Measurements from ENCODE around the gene APBB2.

The APBB2 gene

GRCh38 chr4:40946652-40947051, 267.7 kb downstream of the APBB2 start:
- Histone ChIP-seq H3K14ac (ENCODE audit: low read length in 2 of 2) (no peak overlapping the region), H3K36me3 (ENCODE audit: control insufficient read depth in 1 of 2, insufficient read depth in 2 of 2, low read depth in 1 of 2, low read length in 2 of 2) (peaks cover 8 to 18% of the 10 kb centered on the region in 2 experiments), H2BK5ac (ENCODE audit: low read depth, low read length, poor library complexity, severe bottlenecking) (no peak overlapping the region), H2BK12ac (ENCODE audit: low read length in 2 of 2) (no peak overlapping the region), H3K4ac (ENCODE audit: low read depth in 1 of 2, low read length in 2 of 2) (no peak overlapping the region), H3K9ac (ENCODE audit: low read length) (no peak overlapping the region), H3K23ac (ENCODE audit: low read length in 2 of 2) (no peak overlapping the region), H3K27me3 (ENCODE audit: control insufficient read depth in 1 of 2, insufficient read depth in 1 of 2, low read length in 2 of 2) (no peaks in the 10 kb centered on the region), H3K9me3 (ENCODE audit: control insufficient read depth, low read length) (no peaks in the 10 kb centered on the region), H3K18ac (ENCODE audit: low read depth in 1 of 2, low read length in 2 of 2) (no peak overlapping the region), H4K91ac (ENCODE audit: low read length) (no peak overlapping the region), H2AFZ (ENCODE audit: low read depth, low read length) (no peak overlapping the region), H2AK5ac (ENCODE audit: low read length, severe bottlenecking) (no peak overlapping the region), H2BK15ac (ENCODE audit: low read depth, poor library complexity, severe bottlenecking) (no peak overlapping the region), H4K8ac (ENCODE audit: low read length) (no peak overlapping the region), H3K4me2 (ENCODE audit: low read length, poor library complexity, severe bottlenecking) (no peak overlapping the region), H2BK120ac (ENCODE audit: low read depth, low read length) (no peak overlapping the region), H3K79me1 (replicated peaks; ENCODE audit: low read length, poor library complexity, severe bottlenecking) (peaks cover 44% of the 10 kb centered on the region), H3K4me1 (ENCODE audit: control insufficient read depth, insufficient read depth, low read depth, low read length) (peaks cover 1% of the 10 kb centered on the region), H3K27ac (ENCODE audit: low read length, poor library complexity, severe bottlenecking) (no peak overlapping the region), H3K4me3 (ENCODE audit: insufficient read depth in 1 of 2, low read depth in 1 of 2, low read length in 2 of 2) (no peak overlapping the region)
- 90% methylated on average over 9 of the region's 9 CpGs for WGBS
- no peak for DNase-seq

GRCh38 chr4:40940756-40941155, 273.6 kb downstream of the APBB2 start:
- Histone ChIP-seq H2BK12ac (ENCODE audit: low read length in 2 of 2) (no peak overlapping the region), H2AFZ (ENCODE audit: low read depth, low read length) (no peak overlapping the region), H2BK5ac (ENCODE audit: low read depth, low read length, poor library complexity, severe bottlenecking) (no peak overlapping the region), H3K27ac (ENCODE audit: low read length, poor library complexity, severe bottlenecking) (no peak overlapping the region), H2BK15ac (ENCODE audit: low read depth, poor library complexity, severe bottlenecking) (no peak overlapping the region), H3K4me2 (ENCODE audit: low read length, poor library complexity, severe bottlenecking) (no peak overlapping the region), H3K4me1 (ENCODE audit: control insufficient read depth, insufficient read depth, low read depth, low read length) (peaks cover 3% of the 10 kb centered on the region), H3K27me3 (ENCODE audit: control insufficient read depth in 1 of 2, insufficient read depth in 1 of 2, low read length in 2 of 2) (no peaks in the 10 kb centered on the region), H3K4ac (ENCODE audit: low read depth in 1 of 2, low read length in 2 of 2) (no peak overlapping the region), H3K4me3 (ENCODE audit: insufficient read depth in 1 of 2, low read depth in 1 of 2, low read length in 2 of 2) (no peak overlapping the region), H3K18ac (ENCODE audit: low read depth in 1 of 2, low read length in 2 of 2) (no peak overlapping the region), H4K91ac (ENCODE audit: low read length) (no peak overlapping the region), H3K9ac (ENCODE audit: low read length) (no peak overlapping the region), H3K79me1 (replicated peaks; ENCODE audit: low read length, poor library complexity, severe bottlenecking) (peaks cover 37% of the 10 kb centered on the region), H4K8ac (ENCODE audit: low read length) (no peak overlapping the region), H2AK5ac (ENCODE audit: low read length, severe bottlenecking) (no peak overlapping the region), H3K9me3 (ENCODE audit: control insufficient read depth, low read length) (no peaks in the 10 kb centered on the region), H3K23ac (ENCODE audit: low read length in 2 of 2) (no peak overlapping the region), H2BK120ac (ENCODE audit: low read depth, low read length) (no peak overlapping the region), H3K36me3 (ENCODE audit: control insufficient read depth in 1 of 2, insufficient read depth in 2 of 2, low read depth in 1 of 2, low read length in 2 of 2) (peaks cover 11 to 27% of the 10 kb centered on the region in 2 experiments), H3K14ac (ENCODE audit: low read length in 2 of 2) (no peak overlapping the region)
- WGBS, result 100% methylated on average over 5 of the region's 5 CpGs
- DNase-seq, result no peak

GRCh38 chr4:40940317-40940741, 274.0 kb downstream of the APBB2 start:
- no peaks in the 10 kb centered on the region for H3K27me3 ChIP-seq (ENCODE audit: control insufficient read depth in 1 of 2, insufficient read depth in 1 of 2, low read length in 2 of 2)
- H2BK15ac ChIP-seq (ENCODE audit: low read depth, poor library complexity, severe bottlenecking), result no peak overlapping the region
- H3K36me3 ChIP-seq (ENCODE audit: control insufficient read depth in 1 of 2, insufficient read depth in 2 of 2, low read depth in 1 of 2, low read length in 2 of 2), result peaks cover 11 to 27% of the 10 kb centered on the region in 2 experiments
- H3K9me3 ChIP-seq (ENCODE audit: control insufficient read depth, low read length), result no peaks in the 10 kb centered on the region
- peaks cover 37% of the 10 kb centered on the region for H3K79me1 ChIP-seq (replicated peaks; ENCODE audit: low read length, poor library complexity, severe bottlenecking)
- DNase-seq, result no peak
- no peak overlapping the region for H3K18ac ChIP-seq (ENCODE audit: low read depth in 1 of 2, low read length in 2 of 2)
- no peak overlapping the region for H2AK5ac ChIP-seq (ENCODE audit: low read length, severe bottlenecking)
- H3K14ac ChIP-seq (ENCODE audit: low read length in 2 of 2), result no peak overlapping the region
- H2BK120ac ChIP-seq (ENCODE audit: low read depth, low read length), result no peak overlapping the region
- no peak overlapping the region for H4K91ac ChIP-seq (ENCODE audit: low read length)
- WGBS, result 93% methylated on average over 8 of the region's 9 CpGs
- no peak overlapping the region for H4K8ac ChIP-seq (ENCODE audit: low read length)
- no peak overlapping the region for H2AFZ ChIP-seq (ENCODE audit: low read depth, low read length)
- H3K4me3 ChIP-seq (ENCODE audit: insufficient read depth in 1 of 2, low read depth in 1 of 2, low read length in 2 of 2), result no peak overlapping the region
- no peak overlapping the region for H2BK12ac ChIP-seq (ENCODE audit: low read length in 2 of 2)
- H3K27ac ChIP-seq (ENCODE audit: low read length, poor library complexity, severe bottlenecking), result no peak overlapping the region
- no peak overlapping the region for H3K23ac ChIP-seq (ENCODE audit: low read length in 2 of 2)
- H3K4me1 ChIP-seq (ENCODE audit: control insufficient read depth, insufficient read depth, low read depth, low read length), result peaks cover 3% of the 10 kb centered on the region
- no peak overlapping the region for H3K9ac ChIP-seq (ENCODE audit: low read length)
- no peak overlapping the region for H3K4ac ChIP-seq (ENCODE audit: low read depth in 1 of 2, low read length in 2 of 2)
- H2BK5ac ChIP-seq (ENCODE audit: low read depth, low read length, poor library complexity, severe bottlenecking), result no peak overlapping the region
- H3K4me2 ChIP-seq (ENCODE audit: low read length, poor library complexity, severe bottlenecking), result no peak overlapping the region

- Histone ChIP-seq H3K4me3 (ENCODE audit: insufficient read depth in 1 of 2, low read depth in 1 of 2, low read length in 2 of 2) (no peak overlapping the region), H2BK15ac (ENCODE audit: low read depth, poor library complexity, severe bottlenecking) (no peak overlapping the region), H3K4me2 (ENCODE audit: low read length, poor library complexity, severe bottlenecking) (no peak overlapping the region), H3K36me3 (ENCODE audit: control insufficient read depth in 1 of 2, insufficient read depth in 2 of 2, low read depth in 1 of 2, low read length in 2 of 2) (peaks cover 11 to 27% of the 10 kb centered on the region in 2 experiments), H2AFZ (ENCODE audit: low read depth, low read length) (no peak overlapping the region), H2AK5ac (ENCODE audit: low read length, severe bottlenecking) (no peak overlapping the region), H3K9ac (ENCODE audit: low read length) (no peak overlapping the region), H3K27me3 (ENCODE audit: control insufficient read depth in 1 of 2, insufficient read depth in 1 of 2, low read length in 2 of 2) (no peaks in the 10 kb centered on the region), H3K23ac (ENCODE audit: low read length in 2 of 2) (no peak overlapping the region), H3K4me1 (ENCODE audit: control insufficient read depth, insufficient read depth, low read depth, low read length) (peaks cover 3% of the 10 kb centered on the region), H3K79me1 (replicated peaks; ENCODE audit: low read length, poor library complexity, severe bottlenecking) (peaks cover 36% of the 10 kb centered on the region), H3K9me3 (ENCODE audit: control insufficient read depth, low read length) (no peaks in the 10 kb centered on the region), H4K8ac (ENCODE audit: low read length) (no peak overlapping the region), H3K27ac (ENCODE audit: low read length, poor library complexity, severe bottlenecking) (no peak overlapping the region), H4K91ac (ENCODE audit: low read length) (no peak overlapping the region), H2BK5ac (ENCODE audit: low read depth, low read length, poor library complexity, severe bottlenecking) (no peak overlapping the region), H3K18ac (ENCODE audit: low read depth in 1 of 2, low read length in 2 of 2) (no peak overlapping the region), H2BK120ac (ENCODE audit: low read depth, low read length) (no peak overlapping the region), H3K4ac (ENCODE audit: low read depth in 1 of 2, low read length in 2 of 2) (no peak overlapping the region), H2BK12ac (ENCODE audit: low read length in 2 of 2) (no peak overlapping the region), H3K14ac (ENCODE audit: low read length in 2 of 2) (no peak overlapping the region)
- no peak for DNase-seq
- 100% methylated on average over 2 of the region's 2 CpGs for WGBS
Measured at GRCh38 chr4:40939856-40940255, 274.5 kb downstream of the APBB2 start.

Measured in mesenchymal stem cell (in vitro differentiated cells and primary cell).